HG02943 (cell line): ENCODE measurements around the gene CACNB4.

Experiments used
- ATAC-seq: cut with Tn5 transposase; IDR thresholded peaks from one replicate; pipeline ENCODE4 v1.9.1; 2021; ENCODE audit warnings: mild to moderate bottlenecking, low read depth, moderate library complexity; ENCODE audit not compliant: unreplicated experiment

CACNB4 gene

GRCh38 chr2:151983221-151983620 lies 115.6 kb downstream of the CACNB4 start:
- ATAC-seq, result no peak

- no peak for ATAC-seq
Measured at GRCh38 chr2:151981886-151982285, 117.0 kb downstream of the CACNB4 start.

- ATAC-seq, result no peak
Measured at GRCh38 chr2:151979694-151980093, 119.2 kb downstream of the CACNB4 start.

- ATAC-seq, result no peak
Measured at GRCh38 chr2:151978709-151979108, 120.1 kb downstream of the CACNB4 start.

- no peak for ATAC-seq
Measured at GRCh38 chr2:151977631-151978030, 121.2 kb downstream of the CACNB4 start.

GRCh38 chr2:151976945-151977353 lies 121.9 kb downstream of the CACNB4 start:
- ATAC-seq, result peak; percentile 72

- no peak for ATAC-seq
Measured at GRCh38 chr2:151975460-151976414, 123.1 kb downstream of the CACNB4 start.

GRCh38 chr2:151974988-151975387 lies 123.9 kb downstream of the CACNB4 start:
- no peak for ATAC-seq

- no peak for ATAC-seq
Measured at GRCh38 chr2:151973901-151974199, 125.0 kb downstream of the CACNB4 start.

GRCh38 chr2:151973013-151973900 lies 125.6 kb downstream of the CACNB4 start:
- no peak for ATAC-seq

- no peak for ATAC-seq
Measured at GRCh38 chr2:151972241-151973012, 126.4 kb downstream of the CACNB4 start.

- ATAC-seq, result no peak
Measured at GRCh38 chr2:151971301-151972051, 127.4 kb downstream of the CACNB4 start.

GRCh38 chr2:151968770-151969470 lies 129.9 kb downstream of the CACNB4 start:
- ATAC-seq, result no peak

- no peak for ATAC-seq
Measured at GRCh38 chr2:151967829-151968722, 130.8 kb downstream of the CACNB4 start.

GRCh38 chr2:151965884-151966283 lies 133.0 kb downstream of the CACNB4 start:
- no peak for ATAC-seq

GRCh38 chr2:151961558-151961957 lies 137.3 kb downstream of the CACNB4 start:
- ATAC-seq, result no peak

- ATAC-seq, result no peak
Measured at GRCh38 chr2:151959238-151959637, 139.6 kb downstream of the CACNB4 start.

- no peak for ATAC-seq
Measured at GRCh38 chr2:151953467-151953866, 145.4 kb downstream of the CACNB4 start.
